Nephron (organoid): ENCODE data around the gene TTLL10.

Experiments
- H3K27ac Mint-ChIP-seq, 3 experiments: 2 replicates each; pipeline ENCODE4 v1.8.0; 2020; ENCODE audit warnings: mixed read lengths in 3 of 3, mild to moderate bottlenecking in 2 of 3, moderate library complexity in 1 of 3
- H3K27me3 Mint-ChIP-seq: 2 replicates; pipeline ENCODE4 v1.8.0; 2021; ENCODE audit warnings: low read depth, mild to moderate bottlenecking, moderate library complexity, mixed read lengths
- H3K36me3 Mint-ChIP-seq: 2 replicates; pipeline ENCODE4 v1.8.0; 2020; ENCODE audit warnings: low read depth, mixed read lengths
- H3K4me1 Mint-ChIP-seq: 2 replicates; pipeline ENCODE4 v1.8.0; 2020; ENCODE audit warnings: mixed read lengths
- H3K4me3 Mint-ChIP-seq, 3 experiments: 2 replicates each; pipeline ENCODE4 v1.8.0; 2020; ENCODE audit warnings: mild to moderate bottlenecking in 3 of 3, mixed read lengths in 3 of 3, moderate library complexity in 2 of 3
- H3K9me3 Mint-ChIP-seq: 2 replicates; pipeline ENCODE4 v1.8.0; 2020; ENCODE audit warnings: mixed read lengths
- TF ChIP-seq, protein P1 (sequence below), 3 experiments: fragments of 200-600 bp; sonication (generic); IDR thresholded peaks; one replicate each; pipeline ENCODE4 v1.5.0; 2021; ENCODE audit warnings: antibody characterized with exemption in 3 of 3; ENCODE audit not compliant: unreplicated experiment in 3 of 3

The TTLL10 gene

DNA sequence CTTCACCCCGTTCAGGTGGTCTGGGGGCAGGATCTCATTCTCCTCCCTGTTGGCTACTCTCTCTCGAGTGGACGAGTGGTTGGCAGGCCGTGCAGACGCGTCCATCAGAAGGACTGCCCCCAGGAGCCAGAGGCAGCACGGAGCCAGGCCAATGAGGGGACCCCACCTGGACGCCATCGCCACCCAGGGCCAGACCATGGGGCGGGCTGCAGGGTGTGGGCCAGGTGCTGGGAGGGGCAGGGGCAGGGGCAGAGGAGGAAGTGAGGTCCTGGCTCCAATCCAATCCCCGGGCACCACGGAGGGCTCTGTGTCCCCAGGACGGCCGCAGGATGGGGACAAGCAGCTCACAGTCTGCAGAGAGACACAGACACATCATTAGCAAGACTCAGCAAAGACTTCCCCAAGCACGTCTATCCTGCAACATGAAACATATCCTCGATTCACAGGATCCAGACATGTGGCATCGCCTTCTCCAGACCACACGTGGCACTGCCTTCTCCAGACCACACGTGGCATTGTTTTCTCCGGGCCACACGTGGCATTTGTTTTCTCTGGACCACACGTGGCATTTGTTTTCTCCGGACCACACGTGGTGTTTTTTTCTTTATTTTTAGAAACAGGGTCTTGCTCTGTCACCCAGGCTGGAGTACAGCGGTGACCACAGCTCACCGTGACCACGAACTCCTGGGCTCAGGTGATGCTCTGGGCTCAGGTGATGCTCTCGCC lies 55.1 kb downstream of the TTLL10 start:
- no peak overlapping the region for H3K27ac Mint-ChIP-seq
- H3K9me3 Mint-ChIP-seq, result no peaks in the 10 kb centered on the region

GRCh38 chr1:1229770-1230169 lies 56.1 kb downstream of the TTLL10 start:
- no peaks in the 10 kb centered on the region for H3K27me3 Mint-ChIP-seq
- TF ChIP-seq, protein P1, sequence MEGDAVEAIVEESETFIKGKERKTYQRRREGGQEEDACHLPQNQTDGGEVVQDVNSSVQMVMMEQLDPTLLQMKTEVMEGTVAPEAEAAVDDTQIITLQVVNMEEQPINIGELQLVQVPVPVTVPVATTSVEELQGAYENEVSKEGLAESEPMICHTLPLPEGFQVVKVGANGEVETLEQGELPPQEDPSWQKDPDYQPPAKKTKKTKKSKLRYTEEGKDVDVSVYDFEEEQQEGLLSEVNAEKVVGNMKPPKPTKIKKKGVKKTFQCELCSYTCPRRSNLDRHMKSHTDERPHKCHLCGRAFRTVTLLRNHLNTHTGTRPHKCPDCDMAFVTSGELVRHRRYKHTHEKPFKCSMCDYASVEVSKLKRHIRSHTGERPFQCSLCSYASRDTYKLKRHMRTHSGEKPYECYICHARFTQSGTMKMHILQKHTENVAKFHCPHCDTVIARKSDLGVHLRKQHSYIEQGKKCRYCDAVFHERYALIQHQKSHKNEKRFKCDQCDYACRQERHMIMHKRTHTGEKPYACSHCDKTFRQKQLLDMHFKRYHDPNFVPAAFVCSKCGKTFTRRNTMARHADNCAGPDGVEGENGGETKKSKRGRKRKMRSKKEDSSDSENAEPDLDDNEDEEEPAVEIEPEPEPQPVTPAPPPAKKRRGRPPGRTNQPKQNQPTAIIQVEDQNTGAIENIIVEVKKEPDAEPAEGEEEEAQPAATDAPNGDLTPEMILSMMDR (IDR thresholded peaks at IDR 0.05; ENCODE audit: unreplicated experiment in 3 of 3), result no peak
- H3K9me3 Mint-ChIP-seq, result no peaks in the 10 kb centered on the region
- peak overlapping the region; percentile 49 to 64 (median 56) for H3K4me3 Mint-ChIP-seq
- peaks cover 32% of the 10 kb centered on the region for H3K4me1 Mint-ChIP-seq
- H3K36me3 Mint-ChIP-seq, result peaks cover 26% of the 10 kb centered on the region
- H3K27ac Mint-ChIP-seq, result no peak overlapping the region

More for the DNA sequence above, 55.1 kb downstream of the TTLL10 start:
- H3K4me3 Mint-ChIP-seq, result peak overlapping the region in 1 of 3 experiments; percentile 23
- H3K4me1 Mint-ChIP-seq, result peaks cover 22% of the 10 kb centered on the region
- peaks cover 24% of the 10 kb centered on the region for H3K36me3 Mint-ChIP-seq
- no peaks in the 10 kb centered on the region for H3K27me3 Mint-ChIP-seq
- TF ChIP-seq, protein P1 (IDR thresholded peaks at IDR 0.05; ENCODE audit: unreplicated experiment in 3 of 3), result no peak

DNA sequence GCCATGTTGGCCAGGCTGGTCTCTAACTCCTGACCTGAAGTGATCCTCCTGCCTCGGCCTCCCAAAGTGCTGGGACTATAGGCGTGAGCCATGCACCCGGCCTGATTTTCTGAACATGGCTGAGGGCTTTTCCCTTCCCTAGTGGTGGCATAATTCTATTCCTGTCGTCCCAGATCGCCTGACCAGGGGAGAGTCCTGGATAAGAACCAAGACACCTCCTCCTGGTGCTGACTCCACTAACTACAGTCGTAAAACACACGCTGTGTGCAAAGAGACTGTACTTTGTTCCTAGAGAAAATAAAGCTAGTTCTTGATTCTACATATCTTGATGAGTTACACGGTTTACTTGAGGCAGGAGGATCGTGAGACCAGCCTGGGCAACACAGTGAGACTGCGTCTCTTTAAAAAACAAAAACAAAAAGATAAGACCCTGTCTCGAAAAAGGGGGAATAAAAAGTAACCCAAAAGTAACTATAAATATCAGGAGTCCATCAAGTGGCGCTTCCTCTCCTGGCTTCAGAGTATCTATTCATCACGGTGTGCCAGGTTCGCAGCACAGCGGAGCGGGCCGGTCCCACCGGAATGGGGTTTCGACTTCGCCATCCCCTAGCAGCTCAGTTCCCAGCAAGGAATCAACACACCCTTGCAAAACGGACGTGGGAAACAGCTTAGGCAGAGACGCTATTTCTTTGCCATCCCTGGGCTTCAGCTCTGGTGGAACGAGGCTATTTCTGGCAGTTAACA lies 57.1 kb downstream of the TTLL10 start:
- TF ChIP-seq, protein P1 (IDR thresholded peaks at IDR 0.05; ENCODE audit: unreplicated experiment in 3 of 3), result peak in 1 of 3 experiments; percentile 24
- peak overlapping the region; percentile 84 to 98 (median 94) for H3K27ac Mint-ChIP-seq
- H3K27me3 Mint-ChIP-seq, result no peaks in the 10 kb centered on the region
- peak overlapping the region; percentile 89 to 96 (median 94) for H3K4me3 Mint-ChIP-seq
- H3K36me3 Mint-ChIP-seq, result peaks cover 20% of the 10 kb centered on the region
- H3K4me1 Mint-ChIP-seq, result peaks cover 33% of the 10 kb centered on the region
- H3K9me3 Mint-ChIP-seq, result no peaks in the 10 kb centered on the region

DNA sequence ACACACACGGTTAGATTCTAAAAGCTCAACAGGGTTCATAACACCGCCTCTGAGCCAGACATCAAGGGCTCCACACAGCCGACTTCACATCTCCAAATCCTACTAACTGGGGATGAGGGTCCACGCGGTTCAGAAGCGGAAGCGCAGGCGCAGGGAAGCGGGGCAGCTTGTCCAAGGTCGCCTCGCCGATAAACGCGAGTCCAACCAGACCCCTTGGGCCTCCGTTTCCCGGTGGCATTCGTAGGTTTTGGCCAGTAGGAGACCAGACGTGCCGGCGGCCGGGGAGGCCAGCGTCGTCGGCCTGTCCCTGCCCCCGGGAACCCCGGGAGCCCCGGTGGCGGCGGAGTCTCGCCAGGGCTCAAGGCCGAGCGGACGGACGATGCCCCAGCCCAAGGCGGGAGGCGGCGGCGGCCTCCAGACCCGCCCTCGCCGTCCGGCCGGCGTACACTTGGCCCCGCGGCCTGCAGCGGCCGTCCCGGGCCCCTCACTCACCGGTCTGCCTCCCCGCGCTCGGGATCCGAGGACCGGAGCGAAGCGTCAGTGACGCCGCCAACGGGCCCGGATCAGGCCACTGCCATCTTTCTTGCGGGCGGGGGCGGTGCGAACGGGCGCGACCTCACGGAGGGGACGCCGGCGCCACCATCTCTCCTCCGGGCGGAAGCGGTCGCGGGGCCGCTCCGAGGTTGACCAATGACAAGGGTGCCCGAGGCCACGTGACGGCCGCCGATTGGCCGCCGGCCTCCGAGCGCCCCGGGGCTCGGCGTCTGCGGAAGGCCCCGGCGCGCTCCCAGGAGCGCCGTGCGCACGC lies 57.9 kb downstream of the TTLL10 start, which contains the start of gene SDF4:
TSS of gene SDF4 (minus strand) at position 602 of the 808 bp plus-strand sequence. CDS start 3,229 bp downstream, outside the sequence.
- no peaks in the 10 kb centered on the region for H3K27me3 Mint-ChIP-seq
- H3K9me3 Mint-ChIP-seq, result no peaks in the 10 kb centered on the region
- H3K4me3 Mint-ChIP-seq, result peak within 1 kb of the TSS; percentile 89 to 96 (median 94)
- H3K36me3 Mint-ChIP-seq, result peaks cover 15% of the 10 kb centered on the region
- TF ChIP-seq, protein P1 (IDR thresholded peaks at IDR 0.05; ENCODE audit: unreplicated experiment in 3 of 3), result no peak
- peaks cover 33% of the 10 kb centered on the region for H3K4me1 Mint-ChIP-seq
- H3K27ac Mint-ChIP-seq, result peak within 1 kb of the TSS; percentile 84 to 98 (median 94)

GRCh38 chr1:1232208-1232795 lies 58.6 kb downstream of the TTLL10 start, which contains the start of gene B3GALT6:
Gene B3GALT6 (plus strand): TSS chr1:1232237. CDS start chr1:1232279, 42 bp downstream.
- H3K36me3 Mint-ChIP-seq, result peaks cover 15% of the 10 kb centered on the region
- peak within 1 kb of the TSS; percentile 84 to 98 (median 94) for H3K27ac Mint-ChIP-seq

More at GRCh38 chr1:1232208-1232795, 58.6 kb downstream of the TTLL10 start, which contains the start of gene B3GALT6:
- H3K27me3 Mint-ChIP-seq, result peaks cover 4% of the 10 kb centered on the region
- H3K9me3 Mint-ChIP-seq, result no peaks in the 10 kb centered on the region
- TF ChIP-seq, protein P1 (IDR thresholded peaks at IDR 0.05; ENCODE audit: unreplicated experiment in 3 of 3), result no peak
- H3K4me1 Mint-ChIP-seq, result peaks cover 33% of the 10 kb centered on the region
- peak within 1 kb of the TSS; percentile 89 to 96 (median 94) for H3K4me3 Mint-ChIP-seq
